Measurements from ENCODE around the gene SLC17A7. TPM values are rescaled to one million over a fixed set of nuclear protein-coding genes. Genes with fewer than 3 reads are reported as not detected.

SLC17A7 gene
- total RNA-seq, 1 experiment from 2014 or later = 1.6 TPM

GRCh38 chr19:49390131-49390928 is 51.0 kb downstream of the SLC17A7 start:
- no peak for TF ChIP-seq EMX1 (CRISPR knock-in tag; IDR thresholded peaks at IDR 0.05)
- TF ChIP-seq ZBTB21 (CRISPR knock-in tag; IDR thresholded peaks at IDR 0.05; ENCODE audit: borderline replicate concordance) = no peak
- no peak for TF ChIP-seq FOXP1 (CRISPR knock-in tag; IDR thresholded peaks at IDR 0.05; ENCODE audit: borderline replicate concordance)
- no peak for TF ChIP-seq JUN (CRISPR knock-in tag; IDR thresholded peaks at IDR 0.05)
- TF ChIP-seq, protein P1, sequence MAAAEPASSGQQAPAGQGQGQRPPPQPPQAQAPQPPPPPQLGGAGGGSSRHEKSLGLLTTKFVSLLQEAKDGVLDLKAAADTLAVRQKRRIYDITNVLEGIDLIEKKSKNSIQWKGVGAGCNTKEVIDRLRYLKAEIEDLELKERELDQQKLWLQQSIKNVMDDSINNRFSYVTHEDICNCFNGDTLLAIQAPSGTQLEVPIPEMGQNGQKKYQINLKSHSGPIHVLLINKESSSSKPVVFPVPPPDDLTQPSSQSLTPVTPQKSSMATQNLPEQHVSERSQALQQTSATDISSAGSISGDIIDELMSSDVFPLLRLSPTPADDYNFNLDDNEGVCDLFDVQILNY (CRISPR knock-in tag; IDR thresholded peaks at IDR 0.05) = no peak
- TF ChIP-seq HMGA2 (CRISPR knock-in tag; IDR thresholded peaks at IDR 0.05) = no peak
- TF ChIP-seq, protein P2, sequence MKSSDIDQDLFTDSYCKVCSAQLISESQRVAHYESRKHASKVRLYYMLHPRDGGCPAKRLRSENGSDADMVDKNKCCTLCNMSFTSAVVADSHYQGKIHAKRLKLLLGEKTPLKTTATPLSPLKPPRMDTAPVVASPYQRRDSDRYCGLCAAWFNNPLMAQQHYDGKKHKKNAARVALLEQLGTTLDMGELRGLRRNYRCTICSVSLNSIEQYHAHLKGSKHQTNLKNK (CRISPR knock-in tag; IDR thresholded peaks at IDR 0.05) = no peak
- no peak for TF ChIP-seq NR1H2 (CRISPR knock-in tag; IDR thresholded peaks at IDR 0.05)
- no peak for TF ChIP-seq NR2C2 (CRISPR knock-in tag; IDR thresholded peaks at IDR 0.05)
- no peak for TF ChIP-seq ZNF671 (CRISPR knock-in tag; IDR thresholded peaks at IDR 0.05)
- TF ChIP-seq MYBL2 (CRISPR knock-in tag; IDR thresholded peaks at IDR 0.05) = no peak
- TF ChIP-seq, protein P3, sequence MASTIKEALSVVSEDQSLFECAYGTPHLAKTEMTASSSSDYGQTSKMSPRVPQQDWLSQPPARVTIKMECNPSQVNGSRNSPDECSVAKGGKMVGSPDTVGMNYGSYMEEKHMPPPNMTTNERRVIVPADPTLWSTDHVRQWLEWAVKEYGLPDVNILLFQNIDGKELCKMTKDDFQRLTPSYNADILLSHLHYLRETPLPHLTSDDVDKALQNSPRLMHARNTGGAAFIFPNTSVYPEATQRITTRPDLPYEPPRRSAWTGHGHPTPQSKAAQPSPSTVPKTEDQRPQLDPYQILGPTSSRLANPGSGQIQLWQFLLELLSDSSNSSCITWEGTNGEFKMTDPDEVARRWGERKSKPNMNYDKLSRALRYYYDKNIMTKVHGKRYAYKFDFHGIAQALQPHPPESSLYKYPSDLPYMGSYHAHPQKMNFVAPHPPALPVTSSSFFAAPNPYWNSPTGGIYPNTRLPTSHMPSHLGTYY (CRISPR knock-in tag; IDR thresholded peaks at IDR 0.05) = no peak
- TF ChIP-seq USF2 (CRISPR knock-in tag; IDR thresholded peaks at IDR 0.05) = no peak
- TF ChIP-seq, protein P4, sequence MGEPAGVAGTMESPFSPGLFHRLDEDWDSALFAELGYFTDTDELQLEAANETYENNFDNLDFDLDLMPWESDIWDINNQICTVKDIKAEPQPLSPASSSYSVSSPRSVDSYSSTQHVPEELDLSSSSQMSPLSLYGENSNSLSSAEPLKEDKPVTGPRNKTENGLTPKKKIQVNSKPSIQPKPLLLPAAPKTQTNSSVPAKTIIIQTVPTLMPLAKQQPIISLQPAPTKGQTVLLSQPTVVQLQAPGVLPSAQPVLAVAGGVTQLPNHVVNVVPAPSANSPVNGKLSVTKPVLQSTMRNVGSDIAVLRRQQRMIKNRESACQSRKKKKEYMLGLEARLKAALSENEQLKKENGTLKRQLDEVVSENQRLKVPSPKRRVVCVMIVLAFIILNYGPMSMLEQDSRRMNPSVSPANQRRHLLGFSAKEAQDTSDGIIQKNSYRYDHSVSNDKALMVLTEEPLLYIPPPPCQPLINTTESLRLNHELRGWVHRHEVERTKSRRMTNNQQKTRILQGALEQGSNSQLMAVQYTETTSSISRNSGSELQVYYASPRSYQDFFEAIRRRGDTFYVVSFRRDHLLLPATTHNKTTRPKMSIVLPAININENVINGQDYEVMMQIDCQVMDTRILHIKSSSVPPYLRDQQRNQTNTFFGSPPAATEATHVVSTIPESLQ (CRISPR knock-in tag; IDR thresholded peaks at IDR 0.05) = no peak
- ChIA-PET POLR2A (interaction anchor here (1.8 kb wide), 1 partner anchor 13 kb away, joined by 7 read pairs; no protein-coding TSS in a partner anchor), CTCF (interaction anchor here (0.6 to 5.3 kb wide), 8 partner anchors 27 to 295 kb away, joined by 4 to 120 read pairs (median 18); partner anchors contain the start of genes DKKL1, GFY, PTH2 and SLC17A7)
- Mint-ChIP-seq H3K27me3 (ENCODE audit: low read depth) (peaks cover 16% of the 10 kb centered on the region), H3K36me3 (no peaks in the 10 kb centered on the region), H3K27ac (no peak overlapping the region), H3K4me1 (peaks cover 16% of the 10 kb centered on the region), H3K4me3 (no peak overlapping the region), H3K9me3 (no peaks in the 10 kb centered on the region)
- DNase-seq (ENCODE audit: low spot score) (no peak), ATAC-seq (no peak)

DNA sequence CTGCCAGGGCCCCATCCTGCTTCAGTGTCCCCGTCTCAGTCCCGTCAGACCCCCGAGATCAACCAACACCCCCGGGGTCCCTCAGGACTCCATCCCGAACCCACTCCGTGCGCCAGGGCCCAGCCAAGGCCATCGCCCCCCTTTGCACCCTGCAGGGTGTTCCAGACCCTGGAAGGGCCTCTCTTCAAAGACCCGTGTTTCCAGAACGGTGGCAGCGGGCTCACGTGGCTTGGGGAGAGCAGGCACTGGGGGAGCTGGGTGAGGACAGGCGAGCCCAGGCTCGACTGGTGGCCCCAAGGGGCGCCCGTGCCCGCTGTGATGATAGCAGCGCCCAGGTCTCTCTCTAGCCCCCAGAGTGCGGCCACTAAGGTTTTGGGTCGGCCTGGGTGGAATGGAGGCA is 51.9 kb downstream of the SLC17A7 start:
- no peak overlapping the region for H3K27ac Mint-ChIP-seq
- no peak for DNase-seq (ENCODE audit: low spot score)
- H3K36me3 Mint-ChIP-seq = no peaks in the 10 kb centered on the region
- no peak for TF ChIP-seq ARID4B (CRISPR knock-in tag; IDR thresholded peaks at IDR 0.05; ENCODE audit: borderline replicate concordance)
- no peak for TF ChIP-seq JAZF1 (CRISPR knock-in tag; IDR thresholded peaks at IDR 0.05)
- no peak for TF ChIP-seq ZSCAN18 (CRISPR knock-in tag; IDR thresholded peaks at IDR 0.05)
- TF ChIP-seq ELF4 (CRISPR knock-in tag; IDR thresholded peaks at IDR 0.05; ENCODE audit: low read depth) = no peak
- no peak for TF ChIP-seq OVOL2 (CRISPR knock-in tag; IDR thresholded peaks at IDR 0.05; ENCODE audit: borderline replicate concordance)
- no peak overlapping the region for H3K4me3 Mint-ChIP-seq
- no peaks in the 10 kb centered on the region for H3K9me3 Mint-ChIP-seq
- peaks cover 16% of the 10 kb centered on the region for H3K27me3 Mint-ChIP-seq (ENCODE audit: low read depth)
- POLR2A ChIA-PET = no interaction called here
- H3K4me1 Mint-ChIP-seq = peaks cover 13% of the 10 kb centered on the region
- no peak for ATAC-seq
- CTCF ChIA-PET = interaction anchor here (0.6 to 5.3 kb wide), 7 partner anchors 26 to 67 kb away, joined by 3 to 120 read pairs (median 6); partner anchors contain the start of genes DKKL1, GFY and PTH2

All from WTC11 (cell line).